Activated CD4-positive, alpha-beta T cell treated with anti-CD3 and anti-CD28 coated beads for 36 hours (primary cell): ENCODE data around the gene ZNF576. TPM values are rescaled to one million over a fixed set of nuclear protein-coding genes. Genes with fewer than 3 reads are reported as not detected.
"Not testable (repeated sequence)": the region's sequence is repeated elsewhere in the genome, so short reads cannot be mapped to it uniquely, and the experiment has no call there.

Experiments
- ATAC-seq: fragments of 200-7000 bp; cut with Tn5 transposase; one replicate; pipeline ENCODE4 v1.10.0; 2021; ENCODE audit warnings: mild to moderate bottlenecking, moderate library complexity
- CTCF ChIA-PET: fragments of 350-600 bp; sonication (Branson Sonifier 250); formaldehyde crosslinking; loops from one replicate; lab custom pipeline; 2021; ENCODE audit warnings: antibody characterized with exemption; lab: Charles Lee
- POLR2A ChIA-PET: fragments of 350-600 bp; sonication (Branson Sonifier 250); formaldehyde crosslinking; loops from one replicate; lab custom pipeline; 2021; ENCODE audit warnings: antibody characterized with exemption, inconsistent platforms; lab: Charles Lee
- DNase-seq: peaks from one replicate; pipeline ENCODE4 v3.0.0-alpha.2; 2020
- H3K27ac Mint-ChIP-seq: one replicate; pipeline ENCODE4 v1.8.0; 2021; ENCODE audit warnings: mixed read lengths
- H3K27me3 Mint-ChIP-seq: one replicate; pipeline ENCODE4 v1.8.0; 2021; ENCODE audit warnings: mixed read lengths
- H3K36me3 Mint-ChIP-seq: one replicate; pipeline ENCODE4 v1.8.0; 2021; ENCODE audit warnings: low read depth, mixed read lengths
- H3K4me1 Mint-ChIP-seq: one replicate; pipeline ENCODE4 v1.8.0; 2021; ENCODE audit warnings: mixed read lengths
- H3K4me3 Mint-ChIP-seq: one replicate; pipeline ENCODE4 v1.8.0; 2021; ENCODE audit warnings: mild to moderate bottlenecking, moderate library complexity, mixed read lengths
- H3K9me3 Mint-ChIP-seq: one replicate; pipeline ENCODE4 v1.8.0; 2021; ENCODE audit warnings: low read depth, mixed read lengths
- intact Hi-C, 2 experiments: fragments of 100-400 bp; cut with DNase I in 1 of 2; cut with micrococcal nuclease in 1 of 2; formaldehyde crosslinking; loops; one replicate each; pipeline versions ENCODE4 v1.14.2 to v1.15.1; 2022 to 2024; cut with DNase I, micrococcal nuclease
- total RNA-seq, 2 experiments: library from RNA; stranded (reverse); gene quantifications; one replicate each; pipeline ENCODE4 v1.2.3, GENCODE V29; 2021

Gene ZNF576
- total RNA-seq, 2 experiments from 2014 or later: 11.6 to 14.3 TPM

DNA sequence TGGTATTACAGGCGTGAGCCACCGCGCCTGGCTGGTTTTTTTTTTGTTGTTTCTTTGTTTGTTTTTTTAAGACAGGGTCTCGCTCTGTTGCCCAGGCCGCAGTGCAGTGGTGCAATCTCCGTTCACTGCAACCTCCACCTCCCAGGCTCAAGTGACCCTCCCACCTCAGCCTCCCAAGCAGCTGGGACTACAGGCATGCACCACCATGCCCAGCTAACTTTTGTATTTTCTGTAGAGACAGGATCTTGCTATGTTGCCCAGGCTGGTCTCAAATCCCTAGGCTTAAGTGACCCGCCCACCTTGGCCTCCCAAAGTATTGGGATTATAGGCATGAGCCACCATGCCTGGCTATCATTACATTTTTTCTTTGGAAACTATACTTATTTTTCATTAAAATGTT lies 53.9 kb downstream of the ZNF576 start:
- intact Hi-C loops, H3K4me3 Mint-ChIP-seq, DNase-seq, POLR2A ChIA-PET, H3K27ac Mint-ChIP-seq, H3K4me1 Mint-ChIP-seq, ATAC-seq, H3K27me3 Mint-ChIP-seq, H3K9me3 Mint-ChIP-seq: not testable (repeated sequence)
- CTCF ChIA-PET: interaction anchor here (1.2 kb wide), 1 partner anchor 95 kb away, joined by 4 read pairs; no protein-coding TSS in a partner anchor
- H3K36me3 Mint-ChIP-seq: peaks cover 22% of the 10 kb centered on the region

Other genes with a start within 250 kb of the ZNF576 start
- not detected for gene CD177, start 242.9 kb upstream of the ZNF576 start, total RNA-seq
- gene TEX101, start 181.7 kb upstream of the ZNF576 start, total RNA-seq: not detected
- gene LYPD3, start 131.0 kb upstream of the ZNF576 start, total RNA-seq: 1 to 10 TPM; 2.1 to 3.1 TPM
- 10 to 100 TPM; 14.7 to 17.8 TPM for gene PHLDB3, start 91.8 kb upstream of the ZNF576 start, total RNA-seq
- gene ETHE1, start 69.4 kb upstream of the ZNF576 start, total RNA-seq: 10 to 100 TPM; 68.7 to 78.8 TPM
- 1 to 10 TPM; 3.4 to 4.3 TPM for gene ZNF575, start 63.4 kb upstream of the ZNF576 start, total RNA-seq
- 10 to 100 TPM; 31.6 to 40.0 TPM for gene XRCC1, start 21.1 kb upstream of the ZNF576 start, total RNA-seq
- 1 to 10 TPM; 3.5 to 3.6 TPM for gene PINLYP, start 20.8 kb upstream of the ZNF576 start, total RNA-seq
- gene IRGQ, start 461 bp upstream of the ZNF576 start, total RNA-seq: 10 to 100 TPM; 11.1 to 16.4 TPM
- gene SRRM5, start 15.5 kb downstream of the ZNF576 start, total RNA-seq: under 1 TPM; 0.37 to 0.74 TPM
- 10 to 100 TPM in 1 of 2 experiments, 1 to 10 TPM in 1; 9.0 to 10.1 TPM for gene ZNF428, start 23.0 kb downstream of the ZNF576 start, total RNA-seq
- under 1 TPM; 0.53 to 0.61 TPM for gene CADM4, start 43.3 kb downstream of the ZNF576 start, total RNA-seq
- gene PLAUR, start 73.6 kb downstream of the ZNF576 start, total RNA-seq: 10 to 100 TPM; 15.6 to 17.7 TPM
- not detected for gene IRGC, start 119.5 kb downstream of the ZNF576 start, total RNA-seq
- 10 to 100 TPM; 64.4 to 65.2 TPM for gene SMG9, start 158.4 kb downstream of the ZNF576 start, total RNA-seq
- 100 to 1,000 TPM; 103 to 110 TPM for gene KCNN4, start 184.4 kb downstream of the ZNF576 start, total RNA-seq
- 1 to 10 TPM in 1 of 2 experiments, under 1 TPM in 1; 0.86 to 1.2 TPM for gene LYPD5, start 205.9 kb downstream of the ZNF576 start, total RNA-seq
- 1 to 10 TPM; 5.4 to 6.8 TPM for gene ZNF283, start 230.7 kb downstream of the ZNF576 start, total RNA-seq